Vagina (tissue), 2 donors: ENCODE measurements around the gene DBH.
"Not testable (repeated sequence)": the region's sequence is repeated elsewhere in the genome, so short reads cannot be mapped to it uniquely, and the experiment has no call there.

Experiments
- POLR2A ChIP-seq, 2 donors: fragments of 450-650 bp; IDR thresholded peaks; one replicate each; pipeline ENCODE4 v1.6.1; 2017; ENCODE audit warnings: antibody characterized with exemption in 2 of 2, mild to moderate bottlenecking in 2 of 2, moderate library complexity in 2 of 2
- POLR2AphosphoS5 ChIP-seq, 2 donors: sonication (generic); formaldehyde crosslinking; IDR thresholded peaks; one replicate each; pipeline ENCODE4 v1.9.0; 2017; ENCODE audit warnings: antibody characterized with exemption in 2 of 2, mild to moderate bottlenecking in 2 of 2, low read depth in 1 of 2; ENCODE audit not compliant: insufficient read depth in 1 of 2
- TF ChIP-seq, protein P1 (sequence below), 3 experiments: fragments of 450-650 bp in 2 of 3; fragments of 200-600 bp in 1 of 3; sonication (generic) in 1 of 3; IDR thresholded peaks; one replicate each; pipeline ENCODE4 v1.5.1; 2017 to 2019; ENCODE audit warnings: antibody characterized with exemption in 3 of 3, mild to moderate bottlenecking in 2 of 3, moderate library complexity in 2 of 3

DNA sequence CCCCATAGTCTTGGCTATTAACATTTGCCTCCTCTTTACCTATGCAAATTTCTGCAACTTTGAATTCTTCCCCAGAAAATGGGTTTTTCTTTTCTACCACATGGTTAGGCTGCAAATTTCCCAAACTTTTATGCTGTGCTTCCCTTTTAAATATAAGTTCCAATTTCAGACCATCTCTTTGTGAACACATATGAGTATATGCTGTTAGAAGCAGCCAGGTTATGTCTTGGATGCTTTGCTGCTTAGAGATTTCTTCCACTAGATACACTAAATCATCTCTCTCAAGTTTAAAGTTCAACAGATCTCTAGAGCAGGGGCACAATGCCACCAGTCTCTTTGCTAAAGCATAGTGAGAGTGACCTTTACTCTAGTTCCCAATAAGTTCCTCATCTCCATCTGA is 10.2 kb upstream of the DBH start:
- TF ChIP-seq, protein P1, sequence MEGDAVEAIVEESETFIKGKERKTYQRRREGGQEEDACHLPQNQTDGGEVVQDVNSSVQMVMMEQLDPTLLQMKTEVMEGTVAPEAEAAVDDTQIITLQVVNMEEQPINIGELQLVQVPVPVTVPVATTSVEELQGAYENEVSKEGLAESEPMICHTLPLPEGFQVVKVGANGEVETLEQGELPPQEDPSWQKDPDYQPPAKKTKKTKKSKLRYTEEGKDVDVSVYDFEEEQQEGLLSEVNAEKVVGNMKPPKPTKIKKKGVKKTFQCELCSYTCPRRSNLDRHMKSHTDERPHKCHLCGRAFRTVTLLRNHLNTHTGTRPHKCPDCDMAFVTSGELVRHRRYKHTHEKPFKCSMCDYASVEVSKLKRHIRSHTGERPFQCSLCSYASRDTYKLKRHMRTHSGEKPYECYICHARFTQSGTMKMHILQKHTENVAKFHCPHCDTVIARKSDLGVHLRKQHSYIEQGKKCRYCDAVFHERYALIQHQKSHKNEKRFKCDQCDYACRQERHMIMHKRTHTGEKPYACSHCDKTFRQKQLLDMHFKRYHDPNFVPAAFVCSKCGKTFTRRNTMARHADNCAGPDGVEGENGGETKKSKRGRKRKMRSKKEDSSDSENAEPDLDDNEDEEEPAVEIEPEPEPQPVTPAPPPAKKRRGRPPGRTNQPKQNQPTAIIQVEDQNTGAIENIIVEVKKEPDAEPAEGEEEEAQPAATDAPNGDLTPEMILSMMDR (IDR thresholded peaks at IDR 0.05), result not testable (repeated sequence)
- not testable (repeated sequence) for TF ChIP-seq POLR2A (IDR thresholded peaks at IDR 0.05); POLR2AphosphoS5 (IDR thresholded peaks at IDR 0.05; ENCODE audit: insufficient read depth in 1 of 2, low read depth in 1 of 2)
